ENCODE results near the gene PPCDC.
"Not testable (repeated sequence)": the region's sequence is repeated elsewhere in the genome, so short reads cannot be mapped to it uniquely, and the experiment has no call there.

The PPCDC gene

GRCh38 chr15:75073197-75073596 lies 49.8 kb downstream of the PPCDC start:
- no peak for DNase-seq

GRCh38 chr15:75076277-75076676 lies 52.9 kb downstream of the PPCDC start:
- DNase-seq, result no peak

- DNase-seq, result not testable (repeated sequence)
Measured at GRCh38 chr15:75077551-75077961, 54.2 kb downstream of the PPCDC start.

GRCh38 chr15:75081150-75081549 lies 57.8 kb downstream of the PPCDC start:
- DNase-seq, result no peak

GRCh38 chr15:75082689-75083088 lies 59.3 kb downstream of the PPCDC start:
- DNase-seq, result no peak

GRCh38 chr15:75085708-75086107 lies 62.3 kb downstream of the PPCDC start:
- DNase-seq, result not testable (repeated sequence)

GRCh38 chr15:75089456-75090387 lies 66.3 kb downstream of the PPCDC start:
- DNase-seq, result no peak

GRCh38 chr15:75090388-75090734 lies 67.0 kb downstream of the PPCDC start:
- no peak for DNase-seq

- DNase-seq, result no peak
Measured at GRCh38 chr15:75091814-75092213, 68.4 kb downstream of the PPCDC start.

- DNase-seq, result not testable (repeated sequence)
Measured at GRCh38 chr15:75094961-75095478, 71.6 kb downstream of the PPCDC start.

GRCh38 chr15:75095594-75095993 lies 72.2 kb downstream of the PPCDC start:
- DNase-seq, result no peak

- no peak for DNase-seq
Measured at GRCh38 chr15:75097939-75098338, 74.5 kb downstream of the PPCDC start.

- DNase-seq, result no peak
Measured at GRCh38 chr15:75098404-75098803, 75.0 kb downstream of the PPCDC start.

Data from NCI-H69 (cell line).